ENCODE results near the gene GLIPR1L2.
"Not testable (repeated sequence)": the region's sequence is repeated elsewhere in the genome, so short reads cannot be mapped to it uniquely, and the experiment has no call there.

Gene GLIPR1L2

GRCh38 chr12:75419841-75420240, 29.0 kb downstream of the GLIPR1L2 start:
- Histone ChIP-seq H3K27ac (ENCODE audit: low read depth, low read length) (no peak overlapping the region), H3K9me3 (ENCODE audit: control insufficient read depth in 5 of 5, low read length in 5 of 5) (no peaks in the 10 kb centered on the region), H3K4me1 (ENCODE audit: control insufficient read depth in 5 of 5, insufficient read depth in 5 of 5, low read length in 5 of 5) (no peaks in the 10 kb centered on the region)

GRCh38 chr12:75427491-75427890, 36.6 kb downstream of the GLIPR1L2 start:
- H3K4me3 ChIP-seq (ENCODE audit: low read depth in 1 of 5, low read length in 5 of 5), result no peak overlapping the region

More at GRCh38 chr12:75419841-75420240, 29.0 kb downstream of the GLIPR1L2 start:
- Histone ChIP-seq H3K27me3 (ENCODE audit: control insufficient read depth in 5 of 5, insufficient read depth in 4 of 5, low read length in 5 of 5) (no peaks in the 10 kb centered on the region), H3K9ac (ENCODE audit: low read length in 5 of 5) (no peak overlapping the region), H3K4me3 (ENCODE audit: low read depth in 1 of 5, low read length in 5 of 5) (no peak overlapping the region), H3K36me3 (ENCODE audit: control insufficient read depth in 5 of 5, insufficient read depth in 5 of 5, low read length in 5 of 5) (no peaks in the 10 kb centered on the region)

GRCh38 chr12:75428767-75429166, 37.9 kb downstream of the GLIPR1L2 start:
- Histone ChIP-seq H3K27ac (ENCODE audit: low read depth, low read length) (no peak overlapping the region), H3K4me3 (ENCODE audit: low read depth in 1 of 5, low read length in 5 of 5) (peak overlapping the region in 1 of 5 donors; percentile 31), H3K36me3 (ENCODE audit: control insufficient read depth in 5 of 5, insufficient read depth in 5 of 5, low read length in 5 of 5) (peaks cover 0 to 5% (median 0%) of the 10 kb centered on the region in 5 donors), H3K4me1 (ENCODE audit: control insufficient read depth in 5 of 5, insufficient read depth in 5 of 5, low read length in 5 of 5) (no peaks in the 10 kb centered on the region), H3K27me3 (ENCODE audit: control insufficient read depth in 5 of 5, insufficient read depth in 4 of 5, low read length in 5 of 5) (no peaks in the 10 kb centered on the region), H3K9ac (ENCODE audit: low read length in 5 of 5) (no peak overlapping the region), H3K9me3 (ENCODE audit: control insufficient read depth in 5 of 5, low read length in 5 of 5) (peaks cover 0 to 14% (median 11%) of the 10 kb centered on the region in 5 donors)

More at GRCh38 chr12:75427491-75427890, 36.6 kb downstream of the GLIPR1L2 start:
- no peak overlapping the region for H3K9ac ChIP-seq (ENCODE audit: low read length in 5 of 5)
- no peaks in the 10 kb centered on the region for H3K4me1 ChIP-seq (ENCODE audit: control insufficient read depth in 5 of 5, insufficient read depth in 5 of 5, low read length in 5 of 5)
- no peak overlapping the region for H3K27ac ChIP-seq (ENCODE audit: low read depth, low read length)
- H3K36me3 ChIP-seq (ENCODE audit: control insufficient read depth in 5 of 5, insufficient read depth in 5 of 5, low read length in 5 of 5), result peaks cover 0 to 5% (median 0%) of the 10 kb centered on the region in 5 donors
- no peaks in the 10 kb centered on the region for H3K27me3 ChIP-seq (ENCODE audit: control insufficient read depth in 5 of 5, insufficient read depth in 4 of 5, low read length in 5 of 5)
- H3K9me3 ChIP-seq (ENCODE audit: control insufficient read depth in 5 of 5, low read length in 5 of 5), result peaks cover 0 to 14% (median 11%) of the 10 kb centered on the region in 5 donors

- H3K27me3 ChIP-seq (ENCODE audit: control insufficient read depth in 5 of 5, insufficient read depth in 4 of 5, low read length in 5 of 5), result no peaks in the 10 kb centered on the region
- H3K36me3 ChIP-seq (ENCODE audit: control insufficient read depth in 5 of 5, insufficient read depth in 5 of 5, low read length in 5 of 5), result no peaks in the 10 kb centered on the region
Observed at GRCh38 chr12:75432924-75433323, 42.0 kb downstream of the GLIPR1L2 start.

GRCh38 chr12:75437564-75437963, 46.7 kb downstream of the GLIPR1L2 start:
- Histone ChIP-seq H3K9ac (ENCODE audit: low read length in 5 of 5) (no peak overlapping the region), H3K27me3 (ENCODE audit: control insufficient read depth in 5 of 5, insufficient read depth in 4 of 5, low read length in 5 of 5) (no peaks in the 10 kb centered on the region), H3K36me3 (ENCODE audit: control insufficient read depth in 5 of 5, insufficient read depth in 5 of 5, low read length in 5 of 5) (no peaks in the 10 kb centered on the region), H3K27ac (ENCODE audit: low read depth, low read length) (no peak overlapping the region), H3K4me3 (ENCODE audit: low read depth in 1 of 5, low read length in 5 of 5) (no peak overlapping the region), H3K4me1 (ENCODE audit: control insufficient read depth in 5 of 5, insufficient read depth in 5 of 5, low read length in 5 of 5) (no peaks in the 10 kb centered on the region), H3K9me3 (ENCODE audit: control insufficient read depth in 5 of 5, low read length in 5 of 5) (peaks cover 4 to 13% (median 7%) of the 10 kb centered on the region in 5 donors)

More at GRCh38 chr12:75432924-75433323, 42.0 kb downstream of the GLIPR1L2 start:
- Histone ChIP-seq H3K9ac (ENCODE audit: low read length in 5 of 5) (no peak overlapping the region), H3K27ac (ENCODE audit: low read depth, low read length) (no peak overlapping the region), H3K4me3 (ENCODE audit: low read depth in 1 of 5, low read length in 5 of 5) (no peak overlapping the region), H3K9me3 (ENCODE audit: control insufficient read depth in 5 of 5, low read length in 5 of 5) (peaks cover 5 to 15% (median 11%) of the 10 kb centered on the region in 5 donors), H3K4me1 (ENCODE audit: control insufficient read depth in 5 of 5, insufficient read depth in 5 of 5, low read length in 5 of 5) (no peaks in the 10 kb centered on the region)

GRCh38 chr12:75438059-75438754, 47.3 kb downstream of the GLIPR1L2 start:
- H3K9ac ChIP-seq (ENCODE audit: low read length in 5 of 5), result no peak overlapping the region
- no peaks in the 10 kb centered on the region for H3K36me3 ChIP-seq (ENCODE audit: control insufficient read depth in 5 of 5, insufficient read depth in 5 of 5, low read length in 5 of 5)
- H3K4me3 ChIP-seq (ENCODE audit: low read depth in 1 of 5, low read length in 5 of 5), result no peak overlapping the region
- no peak overlapping the region for H3K27ac ChIP-seq (ENCODE audit: low read depth, low read length)
- peaks cover 4 to 13% (median 7%) of the 10 kb centered on the region in 5 donors for H3K9me3 ChIP-seq (ENCODE audit: control insufficient read depth in 5 of 5, low read length in 5 of 5)
- H3K4me1 ChIP-seq (ENCODE audit: control insufficient read depth in 5 of 5, insufficient read depth in 5 of 5, low read length in 5 of 5), result no peaks in the 10 kb centered on the region
- no peaks in the 10 kb centered on the region for H3K27me3 ChIP-seq (ENCODE audit: control insufficient read depth in 5 of 5, insufficient read depth in 4 of 5, low read length in 5 of 5)

- H3K27ac ChIP-seq (ENCODE audit: low read depth, low read length), result no peak overlapping the region
- no peaks in the 10 kb centered on the region for H3K36me3 ChIP-seq (ENCODE audit: control insufficient read depth in 5 of 5, insufficient read depth in 5 of 5, low read length in 5 of 5)
- H3K4me3 ChIP-seq (ENCODE audit: low read depth in 1 of 5, low read length in 5 of 5), result no peak overlapping the region
- peaks cover 4 to 13% (median 7%) of the 10 kb centered on the region in 5 donors for H3K9me3 ChIP-seq (ENCODE audit: control insufficient read depth in 5 of 5, low read length in 5 of 5)
- H3K27me3 ChIP-seq (ENCODE audit: control insufficient read depth in 5 of 5, insufficient read depth in 4 of 5, low read length in 5 of 5), result no peaks in the 10 kb centered on the region
- H3K9ac ChIP-seq (ENCODE audit: low read length in 5 of 5), result no peak overlapping the region
- H3K4me1 ChIP-seq (ENCODE audit: control insufficient read depth in 5 of 5, insufficient read depth in 5 of 5, low read length in 5 of 5), result no peaks in the 10 kb centered on the region
Observed at GRCh38 chr12:75439048-75439447, 48.2 kb downstream of the GLIPR1L2 start.

- Histone ChIP-seq H3K27ac (ENCODE audit: low read depth, low read length) (no peak overlapping the region), H3K27me3 (ENCODE audit: control insufficient read depth in 5 of 5, insufficient read depth in 4 of 5, low read length in 5 of 5) (no peaks in the 10 kb centered on the region), H3K9ac (ENCODE audit: low read length in 5 of 5) (no peak overlapping the region), H3K9me3 (ENCODE audit: control insufficient read depth in 5 of 5, low read length in 5 of 5) (peaks cover 4 to 13% (median 7%) of the 10 kb centered on the region in 5 donors), H3K4me1 (ENCODE audit: control insufficient read depth in 5 of 5, insufficient read depth in 5 of 5, low read length in 5 of 5) (no peaks in the 10 kb centered on the region), H3K4me3 (ENCODE audit: low read depth in 1 of 5, low read length in 5 of 5) (no peak overlapping the region), H3K36me3 (ENCODE audit: control insufficient read depth in 5 of 5, insufficient read depth in 5 of 5, low read length in 5 of 5) (no peaks in the 10 kb centered on the region)
Observed at GRCh38 chr12:75439930-75440329, 49.0 kb downstream of the GLIPR1L2 start.

GRCh38 chr12:75441687-75442449, 51.0 kb downstream of the GLIPR1L2 start:
- not testable (repeated sequence) for H3K4me3 ChIP-seq (ENCODE audit: low read depth in 1 of 5, low read length in 5 of 5); H3K4me1 ChIP-seq (ENCODE audit: control insufficient read depth in 5 of 5, insufficient read depth in 5 of 5, low read length in 5 of 5); H3K36me3 ChIP-seq (ENCODE audit: control insufficient read depth in 5 of 5, insufficient read depth in 5 of 5, low read length in 5 of 5); H3K9ac ChIP-seq (ENCODE audit: low read length in 5 of 5); H3K27ac ChIP-seq (ENCODE audit: low read depth, low read length); H3K27me3 ChIP-seq (ENCODE audit: control insufficient read depth in 5 of 5, insufficient read depth in 4 of 5, low read length in 5 of 5)
- H3K9me3 ChIP-seq (ENCODE audit: control insufficient read depth in 5 of 5, low read length in 5 of 5), result peaks cover 2 to 13% (median 7%) of the 10 kb centered on the region in 5 donors

- not testable (repeated sequence) for H3K4me1 ChIP-seq (ENCODE audit: control insufficient read depth in 5 of 5, insufficient read depth in 5 of 5, low read length in 5 of 5); H3K36me3 ChIP-seq (ENCODE audit: control insufficient read depth in 5 of 5, insufficient read depth in 5 of 5, low read length in 5 of 5); H3K27me3 ChIP-seq (ENCODE audit: control insufficient read depth in 5 of 5, insufficient read depth in 4 of 5, low read length in 5 of 5); H3K4me3 ChIP-seq (ENCODE audit: low read depth in 1 of 5, low read length in 5 of 5); H3K27ac ChIP-seq (ENCODE audit: low read depth, low read length); H3K9ac ChIP-seq (ENCODE audit: low read length in 5 of 5)
- peaks cover 2 to 10% (median 4%) of the 10 kb centered on the region in 5 donors for H3K9me3 ChIP-seq (ENCODE audit: control insufficient read depth in 5 of 5, low read length in 5 of 5)
Observed at GRCh38 chr12:75442454-75442853, 51.6 kb downstream of the GLIPR1L2 start.
